Measurements from ENCODE around the gene RECK.
"Not testable (repeated sequence)": the region's sequence is repeated elsewhere in the genome, so short reads cannot be mapped to it uniquely, and the experiment has no call there.

The RECK gene

DNA sequence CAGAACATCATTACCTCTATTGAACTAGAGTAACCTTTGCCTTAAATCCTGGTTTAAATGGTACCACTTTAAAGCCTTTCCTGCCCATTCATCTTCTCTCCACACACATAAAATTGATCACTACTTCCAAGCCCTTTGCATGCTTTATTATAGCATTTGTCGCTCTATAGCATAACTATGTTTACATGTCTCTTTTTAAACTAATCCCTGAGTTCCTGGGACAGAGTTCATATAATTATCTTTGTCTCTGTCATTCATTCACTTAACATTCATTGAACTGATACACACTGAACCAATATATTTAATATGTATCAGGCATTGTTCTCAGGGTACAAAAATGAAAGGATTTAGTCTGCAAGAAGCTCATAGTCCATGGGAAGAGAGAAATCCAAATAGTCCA is 37.3 kb downstream of the RECK start:
- no peak overlapping the region for H3K27ac ChIP-seq
- TF ChIP-seq, protein P1, sequence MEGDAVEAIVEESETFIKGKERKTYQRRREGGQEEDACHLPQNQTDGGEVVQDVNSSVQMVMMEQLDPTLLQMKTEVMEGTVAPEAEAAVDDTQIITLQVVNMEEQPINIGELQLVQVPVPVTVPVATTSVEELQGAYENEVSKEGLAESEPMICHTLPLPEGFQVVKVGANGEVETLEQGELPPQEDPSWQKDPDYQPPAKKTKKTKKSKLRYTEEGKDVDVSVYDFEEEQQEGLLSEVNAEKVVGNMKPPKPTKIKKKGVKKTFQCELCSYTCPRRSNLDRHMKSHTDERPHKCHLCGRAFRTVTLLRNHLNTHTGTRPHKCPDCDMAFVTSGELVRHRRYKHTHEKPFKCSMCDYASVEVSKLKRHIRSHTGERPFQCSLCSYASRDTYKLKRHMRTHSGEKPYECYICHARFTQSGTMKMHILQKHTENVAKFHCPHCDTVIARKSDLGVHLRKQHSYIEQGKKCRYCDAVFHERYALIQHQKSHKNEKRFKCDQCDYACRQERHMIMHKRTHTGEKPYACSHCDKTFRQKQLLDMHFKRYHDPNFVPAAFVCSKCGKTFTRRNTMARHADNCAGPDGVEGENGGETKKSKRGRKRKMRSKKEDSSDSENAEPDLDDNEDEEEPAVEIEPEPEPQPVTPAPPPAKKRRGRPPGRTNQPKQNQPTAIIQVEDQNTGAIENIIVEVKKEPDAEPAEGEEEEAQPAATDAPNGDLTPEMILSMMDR (IDR thresholded peaks at IDR 0.05) = no peak
- no peak for TF ChIP-seq ZFX (IDR thresholded peaks at IDR 0.05; ENCODE audit: borderline replicate concordance)

DNA sequence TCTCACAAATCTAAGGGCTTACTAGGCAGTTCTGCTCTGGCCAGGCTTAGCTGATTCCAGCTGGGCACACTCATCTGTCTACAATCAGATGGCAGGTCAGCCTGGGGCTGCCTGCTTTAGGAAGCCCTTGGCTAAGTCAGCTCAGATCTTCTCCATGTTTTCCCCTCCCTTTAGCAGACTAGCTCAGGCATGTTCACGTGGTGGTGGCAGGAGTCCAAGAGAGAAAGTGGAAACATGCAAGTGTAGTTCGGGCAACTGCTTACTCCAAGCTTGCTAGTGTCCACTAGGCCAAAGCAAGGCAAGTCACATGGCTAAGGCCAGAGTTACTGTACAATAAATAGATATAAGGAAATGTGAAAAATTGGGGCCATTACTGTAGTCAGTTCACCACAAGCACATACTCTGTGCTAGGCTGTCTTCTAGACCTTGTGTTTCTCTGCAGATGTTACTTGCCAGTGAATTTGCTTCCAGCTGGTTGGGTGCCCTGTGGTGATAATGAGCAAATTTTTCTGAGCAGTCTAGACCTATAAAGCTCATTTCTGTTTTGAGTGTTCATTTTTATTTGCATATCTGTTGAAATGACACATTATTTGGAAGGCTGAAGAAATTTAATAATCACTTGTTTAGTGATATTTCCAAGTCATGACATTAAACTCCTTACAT is 38.3 kb downstream of the RECK start:
- no peak for TF ChIP-seq ZFX (IDR thresholded peaks at IDR 0.05; ENCODE audit: borderline replicate concordance)
- TF ChIP-seq, protein P1 (IDR thresholded peaks at IDR 0.05) = no peak
- no peak overlapping the region for H3K27ac ChIP-seq

DNA sequence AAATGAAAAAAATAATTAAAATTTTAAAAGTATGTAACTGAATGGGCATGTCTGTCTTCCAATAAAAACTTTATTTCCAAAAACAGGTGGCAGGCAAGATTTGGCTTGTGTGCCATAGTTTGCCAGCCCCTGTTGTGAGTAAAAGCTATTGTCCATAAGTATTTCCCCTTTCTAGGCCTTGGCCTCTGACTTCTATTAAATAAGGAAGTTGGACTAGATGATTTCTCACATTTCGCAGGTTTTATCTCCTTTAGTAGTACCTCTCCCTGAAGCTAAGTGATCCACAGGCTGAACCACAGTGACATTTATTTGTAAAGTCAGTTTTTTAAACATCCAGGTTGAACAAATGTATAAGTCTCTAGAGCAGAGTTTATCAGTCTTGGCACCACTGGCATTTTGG is 41.3 kb downstream of the RECK start:
- TF ChIP-seq, protein P1 (IDR thresholded peaks at IDR 0.05) = no peak
- no peak for TF ChIP-seq ZFX (IDR thresholded peaks at IDR 0.05; ENCODE audit: borderline replicate concordance)
- no peak overlapping the region for H3K27ac ChIP-seq

DNA sequence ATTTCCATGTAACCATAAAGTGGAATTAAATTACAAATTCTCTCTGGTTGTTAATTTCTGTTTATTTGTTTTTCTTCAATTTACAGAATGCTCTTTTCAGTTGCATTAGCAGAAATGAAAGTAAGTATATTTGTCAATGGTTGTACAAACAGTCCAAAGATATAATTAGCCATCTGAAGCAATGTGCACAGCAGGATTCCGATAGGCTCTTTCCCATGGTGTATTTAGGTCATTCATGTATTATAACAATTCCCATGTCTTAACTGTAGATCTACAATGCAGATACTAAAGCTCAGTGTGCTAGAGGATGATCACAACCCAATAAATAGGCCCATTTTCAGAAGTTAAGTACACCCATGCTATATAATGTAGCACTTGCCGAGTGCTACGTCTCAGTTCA is 43.8 kb downstream of the RECK start:
- H3K27ac ChIP-seq = no peak overlapping the region
- TF ChIP-seq, protein P1 (IDR thresholded peaks at IDR 0.05) = no peak
- no peak for TF ChIP-seq ZFX (IDR thresholded peaks at IDR 0.05; ENCODE audit: borderline replicate concordance)

DNA sequence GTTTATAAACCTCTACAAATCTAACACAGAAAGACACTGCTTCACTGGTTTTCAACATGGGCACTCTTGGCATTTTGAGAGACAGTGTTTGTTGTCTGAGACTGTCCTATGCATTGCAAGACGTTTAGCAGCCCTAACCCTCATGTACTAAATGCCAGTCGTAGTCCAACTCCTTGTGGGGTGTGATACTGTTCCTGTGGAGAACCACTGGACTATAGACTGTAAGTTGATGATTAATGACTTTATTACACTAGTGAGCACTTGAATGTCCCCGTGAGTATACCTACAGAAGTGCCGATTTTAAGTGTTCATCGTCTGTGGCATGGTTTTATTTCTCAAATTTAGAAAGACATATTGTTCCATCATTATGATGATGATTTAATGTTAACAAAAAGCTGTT is 46.2 kb downstream of the RECK start:
- H3K27ac ChIP-seq = no peak overlapping the region
- TF ChIP-seq, protein P1 (IDR thresholded peaks at IDR 0.05) = no peak
- no peak for TF ChIP-seq ZFX (IDR thresholded peaks at IDR 0.05; ENCODE audit: borderline replicate concordance)

DNA sequence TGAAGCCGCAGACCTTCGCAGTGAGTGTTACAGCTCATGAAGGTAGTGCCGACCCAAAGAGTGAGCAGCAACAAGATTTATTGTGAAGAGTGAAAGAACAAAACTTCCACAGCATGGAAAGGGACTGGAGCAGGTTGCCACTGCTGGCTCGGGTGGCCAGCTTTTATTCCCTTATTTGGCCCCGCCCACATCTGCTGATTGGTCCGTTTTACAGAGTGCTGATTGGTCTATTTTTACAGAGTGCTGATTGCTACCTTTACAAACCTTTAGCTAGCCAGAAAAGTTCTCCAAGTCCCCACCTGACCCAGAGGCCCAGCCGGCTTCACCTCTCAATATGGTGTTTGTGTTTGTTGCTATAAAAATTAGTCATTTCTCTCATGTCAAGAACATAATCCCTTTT is 49.7 kb downstream of the RECK start:
- no peak for TF ChIP-seq ZFX (IDR thresholded peaks at IDR 0.05; ENCODE audit: borderline replicate concordance)
- TF ChIP-seq, protein P1 (IDR thresholded peaks at IDR 0.05) = no peak
- no peak overlapping the region for H3K27ac ChIP-seq

DNA sequence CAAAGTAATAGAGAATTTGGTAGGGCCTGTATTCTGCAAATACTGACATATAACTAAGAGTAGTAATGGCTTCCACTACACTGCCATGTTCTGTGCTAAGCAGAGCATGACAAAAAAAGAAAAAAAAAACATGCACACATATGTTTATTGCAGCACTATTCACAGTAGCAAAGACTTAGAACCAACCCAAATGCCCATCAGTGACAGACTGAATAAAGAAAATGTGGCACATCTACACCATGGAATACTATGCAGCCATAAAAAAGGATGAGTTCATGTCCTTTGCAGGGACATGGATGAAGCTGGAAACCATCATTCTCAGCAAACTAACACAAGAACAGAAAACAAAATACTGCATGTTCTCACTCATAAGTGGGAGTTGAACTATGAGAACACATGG is 50.3 kb downstream of the RECK start:
- H3K27ac ChIP-seq = not testable (repeated sequence)

DNA sequence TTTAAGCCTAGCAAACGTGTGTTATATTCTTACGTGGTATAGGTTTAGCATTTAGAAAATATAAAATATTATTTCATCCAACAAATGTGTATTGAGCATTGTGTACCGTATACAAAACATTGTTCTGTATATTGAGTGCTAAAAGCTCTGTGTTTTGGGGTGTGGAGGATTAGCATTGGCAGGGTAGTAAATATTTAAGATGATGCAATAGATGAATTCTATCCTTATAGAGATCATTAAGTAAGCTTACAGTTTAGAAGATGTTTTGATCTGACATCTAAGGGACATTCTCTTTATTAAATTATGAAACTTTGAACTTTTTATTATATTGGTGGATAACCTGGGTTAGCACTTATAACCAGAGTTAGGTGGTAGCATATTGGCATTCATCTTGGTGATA is 51.3 kb downstream of the RECK start:
- TF ChIP-seq, protein P1 (IDR thresholded peaks at IDR 0.05) = no peak
- TF ChIP-seq ZFX (IDR thresholded peaks at IDR 0.05; ENCODE audit: borderline replicate concordance) = no peak
- H3K27ac ChIP-seq = no peak overlapping the region
